Measurements from ENCODE around the gene PLAGL2. TPM values are rescaled to one million over a fixed set of nuclear protein-coding genes. Genes with fewer than 3 reads are reported as not detected.
A peak's percentile ranks its signal among the peaks of the same experiment; 100 is the strongest.

Gene PLAGL2
- total RNA-seq, 1 experiment from 2014 or later, result 44.4 TPM

- no peaks in the 10 kb centered on the region for H3K4me1 ChIP-seq (ENCODE audit: insufficient read depth, low read length)
- H3K4me2 ChIP-seq (ENCODE audit: insufficient read depth, insufficient read length, low read length), result no peak overlapping the region
- H4K8ac ChIP-seq (replicated peaks; ENCODE audit: insufficient read length, low read depth, low read length), result no peak overlapping the region
- H3K79me2 ChIP-seq (ENCODE audit: insufficient read depth, low read length), result no peaks in the 10 kb centered on the region
- H3K27ac ChIP-seq (ENCODE audit: insufficient read length, low read depth, low read length), result no peak overlapping the region
- H3T11ph ChIP-seq (ENCODE audit: low read length), result no peak overlapping the region
- H3K27me3 ChIP-seq (ENCODE audit: insufficient read depth, low read length), result no peaks in the 10 kb centered on the region
- H3K23me2 ChIP-seq (ENCODE audit: insufficient read length, low read depth, low read length, poor library complexity, severe bottlenecking), result no peaks in the 10 kb centered on the region
- H2BK15ac ChIP-seq (ENCODE audit: low read depth, low read length), result no peak overlapping the region
- no peak overlapping the region for H3K9ac ChIP-seq (ENCODE audit: extremely low read depth, insufficient read length, low read length)
- H3K4me1 Mint-ChIP-seq, result no peaks in the 10 kb centered on the region; a peak in 1 of 4 replicates
- H2AK5ac ChIP-seq (ENCODE audit: insufficient read length, low read length), result no peak overlapping the region
- H4K5ac ChIP-seq (ENCODE audit: insufficient read length, low read depth, low read length), result no peak overlapping the region
- DNase-seq, result no peak
- no peaks in the 10 kb centered on the region for H3K79me1 ChIP-seq (ENCODE audit: insufficient read depth, low read depth, low read length, poor library complexity, severe bottlenecking)
- TF ChIP-seq CTCF (conservative IDR thresholded peaks at IDR 0.05), result no peak
- H2BK12ac ChIP-seq (ENCODE audit: insufficient read length, low read depth, low read length), result no peak overlapping the region
- no peak overlapping the region for H3K23ac ChIP-seq (ENCODE audit: insufficient read length, low read depth, low read length)
- no peak overlapping the region for H2BK5ac ChIP-seq (ENCODE audit: insufficient read length, low read length)
- no peak overlapping the region for H3K27ac Mint-ChIP-seq
- no peak overlapping the region for H3K4ac ChIP-seq (ENCODE audit: low read depth, low read length)
- H3K9me3 ChIP-seq (ENCODE audit: control insufficient read depth, low read depth, low read length), result no peaks in the 10 kb centered on the region
- H3K18ac ChIP-seq (ENCODE audit: insufficient read length, low read depth, low read length), result no peak overlapping the region
- no peak overlapping the region for H4K91ac ChIP-seq (ENCODE audit: insufficient read length, low read depth, low read length)
- H2BK20ac ChIP-seq (ENCODE audit: low read depth, low read length, poor library complexity, severe bottlenecking), result no peak overlapping the region
- H4K20me1 ChIP-seq (ENCODE audit: control insufficient read depth, insufficient read depth, insufficient read length), result no peaks in the 10 kb centered on the region
- H3K36me3 Mint-ChIP-seq (ENCODE audit: insufficient read depth in 1 of 3, low read depth in 3 of 3), result no peaks in the 10 kb centered on the region
- H2AFZ ChIP-seq (ENCODE audit: low read length), result no peak overlapping the region
- no CpG with 5 or more reads among the region's 3 CpGs for WGBS (ENCODE audit: extremely low coverage, insufficient read length, low lambda C conversion rate)
- H2BK120ac ChIP-seq (ENCODE audit: low read depth, low read length, poor library complexity, severe bottlenecking), result no peak overlapping the region
- no peak overlapping the region for H3K56ac ChIP-seq (ENCODE audit: insufficient read length, low read depth, low read length)
- H3K27me3 Mint-ChIP-seq (ENCODE audit: low read depth), result peaks cover 19% of the 10 kb centered on the region
- no peaks in the 10 kb centered on the region for H3K9me3 Mint-ChIP-seq
- no peak overlapping the region for H3K4me3 Mint-ChIP-seq
- peak overlapping the region; percentile 54; the same call in 1 of the 2 replicates for H3K14ac ChIP-seq (ENCODE audit: insufficient read depth, low read length)
Measured at GRCh38 chr20:32251470-32251869, 43.9 kb upstream of the PLAGL2 start.

Data from H9 (cell line).